HG03439 (cell line): ENCODE measurements around the gene AUTS2.

ENCODE experiments used
- ATAC-seq: cut with Tn5 transposase; IDR thresholded peaks from one replicate; pipeline ENCODE4 v1.9.1; 2021; ENCODE audit warnings: mild to moderate bottlenecking, moderate library complexity; ENCODE audit not compliant: unreplicated experiment

AUTS2 gene

DNA sequence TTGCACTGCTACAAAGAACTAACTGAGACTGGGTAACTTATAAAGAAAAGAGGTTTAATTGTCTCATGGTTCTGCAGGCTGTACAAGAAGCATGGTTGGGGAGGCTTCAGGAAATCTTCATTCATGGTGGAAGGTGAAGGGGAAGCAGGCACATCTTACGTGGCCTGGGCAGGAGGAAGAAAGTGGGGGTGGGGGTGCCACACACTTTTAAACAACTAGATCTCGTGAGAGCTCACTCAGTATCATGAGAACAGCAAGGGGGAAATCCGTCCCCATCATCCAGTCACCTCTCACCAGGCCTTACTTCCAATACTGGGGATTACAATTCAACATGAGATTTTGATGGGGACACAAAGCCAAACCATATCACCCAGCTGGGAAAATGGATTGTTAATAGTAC lies 281.7 kb downstream of the AUTS2 start:
- ATAC-seq, result no peak

DNA sequence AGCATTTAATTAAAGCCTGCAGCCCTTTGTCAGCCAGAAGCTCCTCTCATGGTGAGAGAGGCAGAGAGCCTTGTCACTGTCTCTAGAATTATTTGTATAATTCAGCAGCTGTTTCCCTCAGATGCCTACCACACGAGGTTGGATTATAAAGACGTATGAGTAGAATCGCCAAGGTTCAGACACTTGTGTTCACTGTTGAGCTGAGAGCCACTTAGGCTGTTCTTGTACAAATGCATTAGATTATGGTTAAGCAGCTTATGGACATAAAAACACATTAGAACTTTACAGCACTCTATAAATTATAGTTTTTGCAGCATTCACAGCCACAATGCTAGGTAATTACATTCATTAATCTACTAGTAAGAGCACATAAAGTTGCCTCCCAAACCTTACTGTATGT lies 282.6 kb downstream of the AUTS2 start:
- no peak for ATAC-seq

DNA sequence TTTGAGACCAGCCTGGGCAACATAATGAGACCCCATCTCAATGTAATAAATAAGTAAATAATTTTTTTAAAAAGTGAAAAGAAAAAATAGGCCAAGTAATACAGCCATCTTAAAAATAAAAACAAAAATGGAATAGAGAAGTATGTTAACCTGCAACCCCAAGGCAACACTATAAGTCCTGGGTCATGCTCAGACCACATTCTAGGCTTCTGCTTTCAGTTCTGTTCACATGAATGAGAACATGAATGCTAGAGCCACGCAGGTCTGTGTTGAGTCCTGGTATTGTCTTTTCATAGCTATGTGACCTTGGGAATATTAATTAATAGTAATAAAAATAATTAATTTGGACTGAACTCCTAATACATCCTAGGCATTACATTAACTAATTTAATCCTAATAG lies 284.0 kb downstream of the AUTS2 start:
- peak; percentile 59 for ATAC-seq

DNA sequence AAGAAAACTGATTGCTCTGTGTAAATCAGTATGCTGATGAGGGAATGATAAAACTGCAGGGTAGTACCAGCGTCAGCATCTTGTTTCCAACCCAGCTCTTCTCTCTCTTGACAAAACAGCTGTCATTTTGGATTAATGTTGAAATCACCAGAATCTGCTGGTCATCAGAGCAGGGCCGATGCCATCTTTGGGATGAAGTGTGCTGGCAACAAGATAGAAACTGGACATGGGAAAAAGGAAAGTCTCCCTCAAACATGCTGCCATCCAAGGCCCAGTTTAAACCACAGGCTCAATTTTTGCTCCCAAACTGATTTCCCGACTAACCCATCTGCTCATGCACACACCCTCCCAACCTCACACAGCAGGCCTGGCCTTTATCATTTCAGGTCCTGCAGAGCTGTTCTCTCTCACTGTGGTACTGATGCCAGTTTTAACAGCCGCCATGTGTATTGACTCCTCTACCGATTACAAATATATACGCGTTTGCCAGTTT lies 285.2 kb downstream of the AUTS2 start:
- no peak for ATAC-seq

DNA sequence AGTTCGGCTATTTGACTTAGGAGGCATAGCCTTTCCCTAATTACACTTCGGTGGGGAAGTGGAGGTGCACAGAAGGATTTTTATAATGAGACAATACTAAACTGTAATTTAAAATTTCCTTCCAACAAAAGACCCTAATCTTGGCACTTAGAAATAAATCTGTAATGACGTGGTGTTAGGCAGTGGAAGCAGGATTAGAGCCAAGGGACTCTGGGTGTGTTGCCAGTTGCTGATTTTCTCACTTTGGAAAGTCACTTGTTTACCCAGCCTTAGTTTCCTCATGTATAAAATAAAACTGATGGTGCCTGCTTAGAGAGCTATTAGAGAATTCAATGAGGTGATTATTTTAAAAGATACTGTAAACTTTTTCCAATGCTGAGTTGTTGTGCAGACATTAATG lies 287.2 kb downstream of the AUTS2 start:
- ATAC-seq, result no peak

DNA sequence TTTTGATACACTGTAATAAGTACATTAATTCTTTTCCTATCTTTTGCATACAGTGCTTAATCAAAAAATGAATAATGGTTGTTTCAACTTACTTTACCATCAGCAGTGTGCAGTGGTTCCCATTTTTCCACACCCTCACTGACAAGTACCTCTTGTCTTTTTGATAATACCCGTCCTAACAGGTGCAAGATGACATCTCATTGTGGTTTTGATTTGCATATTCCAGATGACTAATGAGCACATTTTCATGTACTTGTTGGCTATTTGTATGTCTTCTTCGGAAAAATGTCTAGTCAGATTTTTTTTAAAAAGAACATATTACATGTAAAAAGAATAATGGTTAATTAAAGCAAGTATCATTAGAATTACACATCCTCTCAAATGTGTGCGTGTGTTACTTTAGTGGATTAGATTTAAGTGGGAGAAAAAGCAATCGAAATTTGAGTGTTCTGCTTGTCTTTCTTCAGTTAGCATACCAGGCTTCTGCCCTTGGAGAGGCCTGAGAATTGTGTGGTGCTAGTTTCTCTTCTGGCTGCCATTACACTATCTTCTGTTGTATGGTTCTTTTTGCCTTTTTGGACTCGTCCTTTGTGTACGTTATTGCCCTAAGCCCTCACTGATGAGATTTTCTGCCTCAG lies 291.2 kb downstream of the AUTS2 start:
- ATAC-seq, result peak; percentile 62

DNA sequence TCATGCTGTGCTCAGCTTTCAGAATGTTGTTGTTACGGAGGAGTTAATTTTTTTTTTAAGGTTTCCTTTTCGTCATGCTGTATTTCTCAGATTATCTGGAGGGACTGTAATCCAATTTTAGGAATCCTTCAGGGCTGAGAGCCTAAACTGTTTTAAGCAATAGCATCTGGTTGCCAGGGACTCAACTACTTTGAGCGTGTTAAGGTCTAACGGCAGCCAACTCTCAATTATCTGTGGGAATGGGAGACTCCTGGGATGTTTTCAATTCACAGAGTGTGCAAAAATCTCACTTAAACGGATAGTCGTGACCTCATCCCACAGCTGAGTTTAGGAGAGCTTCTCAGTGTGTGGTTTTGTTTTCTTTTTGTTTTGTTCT lies 291.7 kb downstream of the AUTS2 start:
- no peak for ATAC-seq

DNA sequence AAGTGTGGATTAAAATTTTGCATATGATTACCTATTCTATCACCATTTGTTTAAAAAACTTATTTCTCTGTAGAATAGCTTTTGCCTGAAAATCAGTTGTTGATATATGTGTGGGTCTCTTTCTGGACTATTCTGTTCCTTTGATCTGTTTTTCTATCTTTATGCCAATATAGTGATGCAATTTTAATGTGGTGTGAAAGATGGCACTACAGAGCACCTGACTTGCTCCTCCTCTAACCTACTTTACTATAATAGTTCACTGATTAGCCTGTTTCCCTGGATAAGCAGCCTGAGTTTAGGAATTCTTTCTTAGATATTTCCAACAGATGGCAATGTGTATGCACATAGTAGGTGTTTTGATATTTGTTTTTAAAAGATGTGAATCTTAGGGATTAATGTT lies 294.5 kb downstream of the AUTS2 start:
- ATAC-seq, result no peak

DNA sequence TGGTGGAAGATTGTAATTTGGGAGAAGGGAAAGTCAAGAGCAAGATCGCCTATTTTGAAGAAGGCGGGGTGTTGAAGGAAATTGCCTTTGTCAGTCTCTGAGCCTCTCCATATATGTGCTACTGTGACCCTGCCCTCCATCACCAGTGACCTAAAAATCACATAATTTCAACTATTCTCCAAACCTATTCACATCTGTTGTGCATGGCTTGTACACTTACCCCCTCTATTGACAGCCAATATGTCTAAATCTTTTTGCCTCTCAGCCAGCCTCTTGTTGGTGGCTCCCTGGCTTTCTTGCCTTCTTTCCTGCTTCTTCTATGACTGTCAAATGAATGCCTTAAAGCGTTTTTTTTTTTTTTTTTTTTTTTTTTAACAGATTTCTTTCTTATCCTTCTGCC lies 295.6 kb downstream of the AUTS2 start:
- ATAC-seq, result no peak

DNA sequence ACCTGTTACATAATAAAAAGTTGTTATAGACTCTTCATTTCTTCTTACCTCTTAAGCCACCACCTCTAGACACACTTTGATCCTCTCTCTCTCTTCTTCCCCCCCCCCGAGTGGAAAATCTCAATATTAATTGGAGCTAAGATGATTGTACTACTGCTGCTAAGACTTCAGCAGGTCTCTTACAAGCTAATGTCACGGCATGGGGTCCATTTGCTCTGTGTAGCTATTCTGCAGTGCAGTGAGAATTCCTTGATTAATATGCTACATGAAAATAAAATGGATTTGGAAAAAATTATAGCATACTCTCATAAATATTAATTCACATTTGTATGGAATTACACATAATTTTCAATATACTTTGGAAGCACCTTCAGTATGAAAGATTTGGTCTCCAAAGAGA lies 297.2 kb downstream of the AUTS2 start:
- no peak for ATAC-seq

DNA sequence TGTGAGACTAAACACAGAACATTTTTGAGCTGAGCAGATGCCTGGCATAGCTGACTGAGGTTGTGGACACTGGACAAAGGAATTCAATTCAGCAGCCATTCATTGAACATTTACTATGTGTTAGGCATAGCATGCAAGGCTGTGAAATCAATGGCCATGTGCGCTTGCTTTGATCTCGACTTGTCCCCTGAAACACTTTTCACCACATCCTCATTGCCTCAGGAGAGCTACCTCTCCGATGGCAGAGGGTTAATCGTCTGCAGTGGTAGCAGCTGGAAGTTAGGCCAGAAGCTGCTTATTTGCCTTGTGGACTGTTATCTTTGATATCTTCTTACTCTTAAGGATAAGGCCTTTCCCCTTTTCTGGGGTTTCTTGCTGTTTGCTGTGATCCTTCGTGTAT lies 297.8 kb downstream of the AUTS2 start:
- no peak for ATAC-seq

DNA sequence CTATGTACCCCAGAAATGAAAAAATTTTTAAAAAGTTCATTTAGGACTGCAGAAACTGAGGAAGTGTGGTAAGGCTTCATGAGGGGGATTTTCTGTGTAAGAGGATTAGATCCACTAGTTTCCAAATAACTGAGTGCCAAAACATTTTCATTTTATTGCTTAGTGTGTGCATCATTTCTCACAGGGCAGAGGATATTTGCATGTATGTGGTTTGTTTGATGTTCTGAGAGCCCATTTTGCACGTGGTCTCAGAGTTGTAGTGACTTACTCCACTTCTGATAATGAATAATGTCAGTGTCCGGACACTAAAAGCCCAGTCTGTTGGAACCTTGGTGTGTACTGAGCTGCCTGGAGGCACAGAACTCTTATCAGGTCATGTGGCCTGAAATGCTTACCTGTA lies 299.9 kb downstream of the AUTS2 start:
- peak; percentile 82 for ATAC-seq

DNA sequence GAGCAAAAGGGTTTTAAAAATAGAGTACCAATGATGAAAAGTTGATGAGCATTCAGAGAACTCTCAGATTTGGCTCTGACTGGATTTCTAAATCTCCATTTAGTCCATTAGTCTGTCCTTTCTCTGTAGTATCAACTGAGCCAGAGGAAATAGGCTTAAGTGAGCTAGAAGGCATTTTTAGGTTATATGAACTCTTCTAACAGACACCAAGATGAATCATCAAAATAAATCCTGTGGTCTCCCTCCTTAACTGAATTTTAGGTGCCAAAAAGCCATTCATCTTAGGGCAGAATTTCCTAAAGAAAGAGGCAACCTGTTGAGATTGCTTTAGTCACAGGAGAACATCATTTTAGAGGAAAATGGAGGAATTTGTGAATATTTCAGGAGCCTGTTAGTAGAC lies 305.1 kb downstream of the AUTS2 start:
- ATAC-seq, result no peak

DNA sequence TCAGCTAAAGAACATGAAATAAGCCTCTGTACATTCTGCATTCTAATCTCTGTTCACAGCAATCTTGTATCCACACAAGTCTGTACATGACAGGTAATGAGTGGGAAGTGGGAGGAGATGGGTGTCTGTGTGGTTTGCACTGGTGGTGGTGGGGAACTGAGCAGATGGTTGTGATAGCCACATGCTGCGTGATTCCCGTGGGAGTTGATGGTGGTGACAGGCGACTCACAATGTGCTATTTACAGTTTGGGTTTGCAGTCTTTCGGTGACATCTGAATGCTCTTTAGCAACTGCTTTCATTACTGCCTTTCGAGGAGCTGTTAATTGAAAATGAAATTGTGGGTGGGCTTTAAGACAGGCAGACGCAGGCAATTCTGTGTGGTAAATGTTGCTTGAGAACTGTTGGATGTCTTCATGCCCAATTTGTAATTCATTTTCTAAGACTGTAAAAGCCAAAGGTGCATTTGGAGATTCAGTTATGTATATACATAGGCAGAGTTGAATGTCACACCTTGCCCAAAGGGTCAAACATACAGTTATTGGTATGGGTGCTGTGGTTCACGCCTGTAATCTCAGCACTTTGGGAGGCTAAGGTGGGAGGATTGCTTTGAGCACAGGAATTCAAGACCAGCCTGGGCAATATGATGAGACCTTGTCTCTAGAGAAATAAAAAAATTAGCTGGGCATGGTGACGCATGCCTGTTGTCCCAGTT lies 308.2 kb downstream of the AUTS2 start:
- peak; percentile 89 for ATAC-seq

DNA sequence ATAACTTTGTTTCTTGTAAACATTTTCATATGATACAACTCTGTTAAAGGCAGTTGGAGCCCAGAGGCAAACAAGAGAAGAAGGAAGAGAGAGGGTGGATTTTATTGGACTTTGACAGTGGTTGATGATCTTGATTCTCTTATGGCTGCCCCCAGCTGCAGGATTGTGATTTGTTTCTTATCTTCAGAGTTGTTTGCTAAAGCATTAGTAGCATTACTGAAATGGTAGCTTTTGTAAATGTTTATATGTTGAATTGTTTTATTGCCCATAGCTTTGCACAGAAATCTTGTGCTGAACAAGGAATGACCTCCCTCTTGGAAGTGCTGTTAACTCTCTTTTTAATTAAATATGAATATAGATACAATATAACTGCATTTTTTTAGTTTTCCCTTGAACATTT lies 309.4 kb downstream of the AUTS2 start:
- ATAC-seq, result no peak

DNA sequence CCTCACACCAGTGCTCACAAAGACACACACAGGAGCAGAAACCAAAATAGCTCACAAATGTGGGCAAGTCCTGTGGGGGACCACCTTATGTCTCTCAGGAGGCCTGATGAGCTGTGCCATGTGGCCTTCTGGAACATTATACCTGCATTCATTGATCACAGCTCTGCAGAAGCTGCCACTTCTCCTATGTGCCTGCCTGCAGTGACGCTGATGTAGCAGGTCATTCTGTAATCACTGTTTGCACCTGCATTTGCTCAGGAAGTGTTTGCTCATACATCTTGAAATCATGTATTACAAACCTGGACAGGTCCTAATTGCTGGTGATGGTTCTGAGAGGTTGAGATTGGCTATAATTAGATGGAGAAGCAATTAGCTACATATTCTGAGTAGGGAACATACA lies 310.2 kb downstream of the AUTS2 start:
- ATAC-seq, result no peak

DNA sequence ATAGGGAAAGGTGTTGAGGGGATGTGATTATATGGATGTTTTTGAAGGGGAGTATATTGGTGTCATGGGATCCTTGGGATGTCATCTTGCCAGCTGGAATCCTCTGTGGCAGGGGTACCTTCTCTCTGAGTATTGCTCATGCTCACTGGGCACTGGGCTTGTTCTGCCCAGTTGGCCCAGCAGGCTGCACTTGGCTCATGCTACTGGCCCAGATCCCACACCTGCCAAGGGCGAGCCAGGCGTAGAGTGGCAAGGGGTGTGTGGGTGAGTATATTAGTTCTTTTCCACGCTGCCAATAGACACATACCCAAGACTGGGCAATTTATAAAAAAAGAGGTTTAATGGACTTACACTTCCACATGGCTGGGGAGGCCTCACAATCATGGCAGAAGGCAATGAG lies 311.9 kb downstream of the AUTS2 start:
- no peak for ATAC-seq

DNA sequence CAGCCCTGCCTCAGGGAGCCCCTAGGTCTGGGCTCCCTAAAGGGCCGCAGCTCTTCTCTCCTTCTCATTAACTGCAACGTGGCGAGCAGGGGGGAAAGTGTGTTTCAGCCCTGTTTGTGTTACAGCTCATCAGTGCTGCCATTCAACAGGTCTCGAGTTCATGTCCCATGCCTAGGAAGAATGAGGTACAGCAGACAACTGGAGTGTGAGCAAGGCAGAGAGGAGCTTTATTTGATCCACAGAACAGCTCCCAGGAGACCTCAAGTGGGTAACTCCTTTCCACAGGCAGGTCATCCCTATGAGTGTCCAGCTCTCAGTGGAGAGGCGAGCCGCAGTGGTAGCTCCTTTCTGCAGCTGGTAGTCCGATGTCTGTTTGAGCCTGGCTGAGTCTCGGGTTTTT lies 313.1 kb downstream of the AUTS2 start:
- no peak for ATAC-seq

DNA sequence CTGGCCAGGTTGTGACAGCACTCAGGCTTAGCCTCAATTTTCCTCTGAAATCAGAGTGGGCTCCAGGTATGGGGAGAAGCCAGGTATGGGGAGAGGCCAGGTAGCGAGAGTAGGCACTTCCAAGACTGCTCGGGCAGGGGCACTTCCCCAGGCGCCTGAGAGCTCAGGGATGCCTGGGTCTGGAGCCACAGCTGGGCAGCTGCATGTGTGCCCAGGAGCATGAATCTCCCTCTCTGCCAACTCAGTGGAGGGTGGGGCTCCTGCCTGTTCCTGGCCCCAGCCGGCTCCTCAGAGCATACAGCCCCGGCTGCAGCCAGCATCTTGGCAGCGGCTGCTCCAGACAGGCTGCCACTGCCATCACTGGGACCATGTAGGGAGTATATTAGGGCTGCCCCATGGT lies 313.9 kb downstream of the AUTS2 start:
- ATAC-seq, result no peak

DNA sequence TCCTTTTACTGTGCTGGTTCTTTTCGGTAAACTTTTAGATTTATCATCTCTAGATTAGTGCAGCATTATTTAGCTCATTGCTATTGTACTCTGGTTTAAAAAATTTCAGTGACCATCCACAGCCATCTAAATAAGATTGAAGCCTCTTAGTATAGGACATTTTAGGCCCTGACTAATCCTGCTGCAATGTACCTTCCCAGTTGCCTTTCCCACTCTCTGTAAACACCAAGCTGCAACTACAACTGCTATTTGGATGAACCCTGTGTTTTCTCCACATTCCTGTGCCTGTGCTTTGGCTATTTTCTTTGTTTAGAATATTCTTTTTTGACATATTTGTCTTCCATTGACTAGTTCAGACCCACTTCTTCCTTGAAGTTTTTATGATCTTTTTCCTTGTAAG lies 314.6 kb downstream of the AUTS2 start:
- ATAC-seq, result no peak

DNA sequence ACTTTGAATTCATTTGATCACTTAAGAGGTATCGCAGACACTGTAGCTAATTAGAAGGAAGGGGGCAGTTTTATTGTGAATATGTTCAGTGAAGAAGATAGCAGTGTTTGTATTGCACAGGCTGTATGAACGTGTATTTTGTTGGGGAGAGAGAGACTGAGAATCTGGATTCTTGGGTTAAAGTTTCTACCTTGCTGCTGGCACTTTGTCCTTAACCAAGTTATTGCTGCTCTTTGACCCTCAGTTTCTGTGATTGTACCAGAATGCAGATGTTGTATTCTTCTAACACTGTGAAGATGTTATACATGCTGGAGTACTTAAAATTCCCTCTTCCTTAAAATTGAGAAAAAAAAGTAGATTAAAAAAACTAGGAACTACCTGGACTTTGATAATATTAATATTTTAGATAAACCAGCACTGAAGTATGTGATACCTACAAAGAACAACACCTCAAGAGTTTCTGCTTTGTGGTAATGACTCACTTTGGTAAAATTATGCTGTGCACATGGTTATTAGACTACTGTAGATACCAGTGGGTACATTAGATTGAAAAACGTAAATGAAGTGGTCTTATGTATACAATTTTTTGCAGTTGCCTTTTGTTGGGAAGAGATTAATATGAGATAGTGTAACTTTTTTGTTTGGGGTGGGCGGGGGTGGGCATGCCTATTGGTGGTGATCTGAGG lies 321.3 kb downstream of the AUTS2 start:
- ATAC-seq, result no peak

DNA sequence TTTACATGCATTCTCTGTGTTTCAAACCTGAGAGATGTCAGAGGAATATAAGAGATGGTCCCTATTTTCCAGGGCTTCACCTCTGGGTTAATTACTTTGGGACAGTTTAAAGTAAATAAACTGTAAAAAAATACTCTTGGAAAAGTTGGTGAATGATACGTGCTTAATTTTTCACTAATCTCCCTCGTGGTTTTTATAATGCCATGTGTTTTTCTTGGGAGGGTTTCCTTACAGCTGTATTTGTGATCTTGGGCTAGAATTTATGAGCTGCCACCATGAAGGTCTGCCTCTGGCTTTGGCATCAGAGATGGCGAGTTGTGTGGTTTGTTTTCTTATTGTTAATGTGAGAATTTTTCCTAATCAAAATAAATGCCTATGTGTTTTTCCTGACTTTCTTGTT lies 322.5 kb downstream of the AUTS2 start:
- no peak for ATAC-seq
